ENCODE data around the gene CALN1. TPM values are rescaled to one million over a fixed set of nuclear protein-coding genes. Genes with fewer than 3 reads are reported as not detected.

CALN1 gene
- total RNA-seq, 1 experiment from 2014 or later = not detected

DNA sequence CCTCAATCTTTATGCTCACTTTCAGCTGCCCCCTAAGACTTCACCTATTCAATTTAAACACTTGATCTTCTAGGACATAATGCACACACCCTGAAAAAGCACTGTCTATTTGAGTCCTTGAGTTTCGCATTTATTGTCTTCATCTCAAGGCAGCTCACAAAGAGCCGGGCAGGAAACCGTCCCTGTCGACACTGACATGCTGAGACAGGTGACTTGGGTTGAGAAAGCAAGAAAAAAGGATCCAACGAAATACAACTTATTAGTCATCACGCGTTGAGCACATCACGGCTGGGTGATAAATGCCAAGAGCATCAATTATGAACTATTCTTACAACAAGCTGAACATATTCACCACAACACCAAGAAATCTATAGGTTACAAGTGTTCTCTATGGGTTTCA is 91.1 kb downstream of the CALN1 start:
- TF ChIP-seq, protein P1, sequence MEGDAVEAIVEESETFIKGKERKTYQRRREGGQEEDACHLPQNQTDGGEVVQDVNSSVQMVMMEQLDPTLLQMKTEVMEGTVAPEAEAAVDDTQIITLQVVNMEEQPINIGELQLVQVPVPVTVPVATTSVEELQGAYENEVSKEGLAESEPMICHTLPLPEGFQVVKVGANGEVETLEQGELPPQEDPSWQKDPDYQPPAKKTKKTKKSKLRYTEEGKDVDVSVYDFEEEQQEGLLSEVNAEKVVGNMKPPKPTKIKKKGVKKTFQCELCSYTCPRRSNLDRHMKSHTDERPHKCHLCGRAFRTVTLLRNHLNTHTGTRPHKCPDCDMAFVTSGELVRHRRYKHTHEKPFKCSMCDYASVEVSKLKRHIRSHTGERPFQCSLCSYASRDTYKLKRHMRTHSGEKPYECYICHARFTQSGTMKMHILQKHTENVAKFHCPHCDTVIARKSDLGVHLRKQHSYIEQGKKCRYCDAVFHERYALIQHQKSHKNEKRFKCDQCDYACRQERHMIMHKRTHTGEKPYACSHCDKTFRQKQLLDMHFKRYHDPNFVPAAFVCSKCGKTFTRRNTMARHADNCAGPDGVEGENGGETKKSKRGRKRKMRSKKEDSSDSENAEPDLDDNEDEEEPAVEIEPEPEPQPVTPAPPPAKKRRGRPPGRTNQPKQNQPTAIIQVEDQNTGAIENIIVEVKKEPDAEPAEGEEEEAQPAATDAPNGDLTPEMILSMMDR (IDR thresholded peaks at IDR 0.05; ENCODE audit: insufficient read depth in 1 of 2, low read depth in 1 of 2, low read length in 1 of 2, severe bottlenecking in 1 of 2, unreplicated experiment in 1 of 2) = no peak
- DNase-seq = no peak
- H3K4me3 ChIP-seq (ENCODE audit: low read depth, low read length) = no peak overlapping the region
- ChIA-PET CTCF (no interaction called here), POLR2A (no interaction called here)
- no peaks in the 10 kb centered on the region for H3K9me3 ChIP-seq
- no peaks in the 10 kb centered on the region for H3K27me3 ChIP-seq (replicated peaks; ENCODE audit: control insufficient read depth, insufficient read depth, low read length)
- Mint-ChIP-seq H3K9me3 (ENCODE audit: unreplicated experiment) (no peaks in the 10 kb centered on the region), H3K4me1 (ENCODE audit: low read depth, unreplicated experiment) (no peaks in the 10 kb centered on the region), H3K27ac (ENCODE audit: unreplicated experiment) (no peak overlapping the region), H3K36me3 (ENCODE audit: insufficient read depth, unreplicated experiment) (no peaks in the 10 kb centered on the region), H3K27me3 (ENCODE audit: insufficient read depth, unreplicated experiment) (no peaks in the 10 kb centered on the region), H3K4me3 (ENCODE audit: unreplicated experiment) (no peak overlapping the region)
- H3K36me3 ChIP-seq (ENCODE audit: control insufficient read depth, insufficient read depth, low read length) = no peaks in the 10 kb centered on the region
- H3K4me1 ChIP-seq = no peaks in the 10 kb centered on the region
- BruUV-seq (replicated peaks) = no TSS peak
- intact Hi-C loops (cut with micrococcal nuclease; ENCODE audit: unreplicated experiment) = no loop called here

DNA sequence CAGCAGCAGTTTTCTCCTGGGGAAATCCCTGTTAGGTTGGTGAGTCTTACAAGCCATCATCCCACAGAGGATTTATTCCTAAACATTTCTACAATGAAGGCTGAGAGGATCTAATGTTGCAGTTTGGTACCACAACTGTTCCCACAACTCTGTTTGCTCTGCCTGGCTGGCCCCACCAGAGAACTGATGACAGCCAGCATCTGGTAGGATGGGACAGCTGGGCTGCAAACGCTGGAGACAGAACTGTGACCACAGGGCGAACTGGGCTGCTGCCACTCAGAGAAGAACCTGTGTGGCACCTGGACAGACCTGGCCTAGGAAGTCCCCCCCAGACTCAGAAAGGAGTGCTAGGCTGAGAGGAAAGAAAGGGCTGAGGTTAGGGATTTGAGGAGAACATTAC is 94.8 kb downstream of the CALN1 start:
- H3K36me3 ChIP-seq (ENCODE audit: control insufficient read depth, insufficient read depth, low read length) = no peaks in the 10 kb centered on the region
- H3K4me1 ChIP-seq = no peaks in the 10 kb centered on the region
- TF ChIP-seq, protein P1 (IDR thresholded peaks at IDR 0.05; ENCODE audit: insufficient read depth in 1 of 2, low read depth in 1 of 2, low read length in 1 of 2, severe bottlenecking in 1 of 2, unreplicated experiment in 1 of 2) = no peak
- Mint-ChIP-seq H3K9me3 (ENCODE audit: unreplicated experiment) (no peaks in the 10 kb centered on the region), H3K27ac (ENCODE audit: unreplicated experiment) (no peak overlapping the region), H3K4me3 (ENCODE audit: unreplicated experiment) (no peak overlapping the region), H3K4me1 (ENCODE audit: low read depth, unreplicated experiment) (no peaks in the 10 kb centered on the region), H3K36me3 (ENCODE audit: insufficient read depth, unreplicated experiment) (no peaks in the 10 kb centered on the region), H3K27me3 (ENCODE audit: insufficient read depth, unreplicated experiment) (no peaks in the 10 kb centered on the region)
- no TSS peak for BruUV-seq (replicated peaks)
- POLR2A ChIA-PET = no interaction called here
- H3K27me3 ChIP-seq (replicated peaks; ENCODE audit: control insufficient read depth, insufficient read depth, low read length) = no peaks in the 10 kb centered on the region
- intact Hi-C loops (cut with micrococcal nuclease; ENCODE audit: unreplicated experiment) = no loop called here
- H3K4me3 ChIP-seq (ENCODE audit: low read depth, low read length) = no peak overlapping the region
- DNase-seq = no peak
- H3K9me3 ChIP-seq = no peaks in the 10 kb centered on the region
- CTCF ChIA-PET = no interaction called here

DNA sequence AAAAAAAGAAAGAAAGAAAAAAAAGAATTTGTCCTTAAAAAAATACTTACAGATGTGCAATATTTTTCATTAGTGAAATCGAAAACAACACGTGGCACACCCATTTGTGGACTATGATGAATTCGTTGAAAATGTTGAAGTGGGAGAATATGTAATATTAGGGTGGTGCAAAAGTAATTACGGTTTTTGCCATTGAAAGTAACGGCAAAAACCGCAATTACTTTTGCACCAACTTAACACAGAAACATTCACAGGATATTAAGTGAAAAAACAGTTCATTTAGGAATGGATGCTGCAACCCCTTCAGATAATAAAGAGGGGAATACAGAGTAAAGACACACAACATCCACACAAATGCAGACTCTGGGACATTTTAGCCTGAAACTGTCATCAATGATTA is 96.0 kb downstream of the CALN1 start:
- no peak overlapping the region for H3K4me3 Mint-ChIP-seq (ENCODE audit: unreplicated experiment)
- CTCF ChIA-PET = no interaction called here
- H3K4me3 ChIP-seq (ENCODE audit: low read depth, low read length) = no peak overlapping the region
- no peaks in the 10 kb centered on the region for H3K27me3 Mint-ChIP-seq (ENCODE audit: insufficient read depth, unreplicated experiment)
- POLR2A ChIA-PET = no interaction called here
- H3K4me1 ChIP-seq = no peaks in the 10 kb centered on the region
- H3K9me3 ChIP-seq = no peaks in the 10 kb centered on the region
- no peak overlapping the region for H3K27ac Mint-ChIP-seq (ENCODE audit: unreplicated experiment)
- TF ChIP-seq, protein P1 (IDR thresholded peaks at IDR 0.05; ENCODE audit: insufficient read depth in 1 of 2, low read depth in 1 of 2, low read length in 1 of 2, severe bottlenecking in 1 of 2, unreplicated experiment in 1 of 2) = no peak
- no peaks in the 10 kb centered on the region for H3K27me3 ChIP-seq (replicated peaks; ENCODE audit: control insufficient read depth, insufficient read depth, low read length)
- H3K36me3 Mint-ChIP-seq (ENCODE audit: insufficient read depth, unreplicated experiment) = no peaks in the 10 kb centered on the region
- H3K36me3 ChIP-seq (ENCODE audit: control insufficient read depth, insufficient read depth, low read length) = no peaks in the 10 kb centered on the region
- no TSS peak for BruUV-seq (replicated peaks)
- H3K4me1 Mint-ChIP-seq (ENCODE audit: low read depth, unreplicated experiment) = no peaks in the 10 kb centered on the region
- no peaks in the 10 kb centered on the region for H3K9me3 Mint-ChIP-seq (ENCODE audit: unreplicated experiment)
- intact Hi-C loops (cut with micrococcal nuclease; ENCODE audit: unreplicated experiment) = no loop called here
- no peak for DNase-seq

All from Caco-2 (cell line).